Keratinocyte (primary cell): Measurements from ENCODE around the gene DPYD. TPM values are rescaled to one million over a fixed set of nuclear protein-coding genes. Genes with fewer than 3 reads are reported as not detected.

Experiments used
- DNase-seq: peaks from one replicate; pipeline ENCODE4 v3.0.0-alpha.2; 2011; ENCODE audit warnings: low read depth, missing footprints, low spot score
- FAIRE-seq: peaks from 2 replicates; lab custom pipeline; 2011; peaks lifted over from hg19 to GRCh38; lab: Jason Lieb, UNC
- H2AFZ ChIP-seq: 2 replicates; pipeline ENCODE4 v1.6.0; 2012; ENCODE audit warnings: low read length, control low read depth, inconsistent platforms; ENCODE audit not compliant: control insufficient read depth
- H3K27ac ChIP-seq: 2 replicates; pipeline ENCODE4 v1.5.1; 2011; ENCODE audit warnings: low read length; ENCODE audit not compliant: control insufficient read depth, insufficient read depth
- H3K27me3 ChIP-seq: 3 replicates; pipeline ENCODE4 v1.6.0; 2011; ENCODE audit warnings: low read length; ENCODE audit not compliant: control insufficient read depth, insufficient read depth; ENCODE audit errors: extremely low read depth
- H3K36me3 ChIP-seq, 2 experiments: 2 replicates in 1 of 2; 3 replicates in 1 of 2; pipeline ENCODE4 v1.5.1; 2011; ENCODE audit warnings: low read length in 2 of 2, mild to moderate bottlenecking in 1 of 2; ENCODE audit not compliant: control insufficient read depth in 2 of 2, insufficient read depth in 2 of 2; ENCODE audit errors: extremely low read depth in 1 of 2
- H3K4me1 ChIP-seq: 3 replicates; pipeline ENCODE4 v1.5.1; 2011; ENCODE audit warnings: low read length; ENCODE audit not compliant: control insufficient read depth, insufficient read depth; ENCODE audit errors: extremely low read depth
- H3K4me2 ChIP-seq: 3 replicates; pipeline ENCODE4 v1.6.0; 2011; ENCODE audit warnings: low read depth, low read length; ENCODE audit not compliant: control insufficient read depth, insufficient read depth; ENCODE audit errors: extremely low read depth
- H3K4me3 ChIP-seq, 3 experiments: fragments of 200-600 bp in 1 of 3; sonication (generic) in 1 of 3; 2 replicates in 2 of 3; 3 replicates in 1 of 3; pipeline ENCODE4 v1.5.1; 2011 to 2016; ENCODE audit warnings: low read length in 3 of 3, mild to moderate bottlenecking in 3 of 3, control low read depth in 2 of 3, inconsistent platforms in 1 of 3, low read depth in 1 of 3, mixed read lengths in 1 of 3, mixed run types in 1 of 3, moderate library complexity in 1 of 3; ENCODE audit not compliant: control insufficient read depth in 2 of 3, insufficient read depth in 2 of 3; ENCODE audit errors: extremely low read depth in 1 of 3
- H3K79me2 ChIP-seq: 2 replicates; pipeline ENCODE4 v1.6.0; 2012; ENCODE audit warnings: low read length; ENCODE audit not compliant: control insufficient read depth, insufficient read depth
- H3K9ac ChIP-seq: 3 replicates; pipeline ENCODE4 v1.6.0; 2011; ENCODE audit warnings: low read length; ENCODE audit not compliant: control insufficient read depth, insufficient read depth; ENCODE audit errors: extremely low read depth
- H3K9me1 ChIP-seq: 3 replicates; pipeline ENCODE4 v1.6.0; 2011; ENCODE audit warnings: low read length; ENCODE audit not compliant: control insufficient read depth, insufficient read depth; ENCODE audit errors: extremely low read depth
- H3K9me3 ChIP-seq: 2 replicates; pipeline ENCODE4 v1.5.1; 2012; ENCODE audit warnings: low read depth, low read length; ENCODE audit not compliant: control insufficient read depth
- H4K20me1 ChIP-seq: 3 replicates; pipeline ENCODE4 v1.6.0; 2011; ENCODE audit warnings: low read length; ENCODE audit not compliant: control insufficient read depth, insufficient read depth; ENCODE audit errors: extremely low read depth
- CTCF ChIP-seq, 3 experiments: IDR thresholded peaks in 1 of 3; conservative IDR thresholded peaks in 1 of 3; optimal IDR thresholded peaks in 1 of 3; 2 replicates in 2 of 3; 3 replicates in 1 of 3; pipeline versions ENCODE3 to v1.5.1; 2011; ENCODE audit warnings: low read length in 3 of 3, mild to moderate bottlenecking in 3 of 3, moderate library complexity in 2 of 3, control low read depth in 1 of 3, inconsistent platforms in 1 of 3; ENCODE audit not compliant: insufficient read depth in 2 of 3; ENCODE audit errors: extremely low read depth in 1 of 3
- EZH2 ChIP-seq: IDR thresholded peaks from one replicate; pipeline ENCODE4 v1.6.1; 2012; ENCODE audit warnings: inconsistent platforms, mild to moderate bottlenecking, low read length, moderate library complexity
- dilution Hi-C: fragments of 300-500 bp; cut with MboI; formaldehyde crosslinking; loops from one replicate; pipeline ENCODE4 v1.7.0; 2020; ENCODE audit warnings: low sequenced_read_pairs; ENCODE audit not compliant: extremely low pct_ligation_motif_present
- polyA plus RNA-seq, 5 experiments: library from polyadenylated mRNA; depleted of rRNA in 3 of 5; stranded (reverse) in 3 of 5; stranded (forward) in 1 of 5; unstranded in 1 of 5; fragments of >200 nt; gene quantifications; 1 replicate in 1 of 5; 2 replicates in 3 of 5; 3 replicates in 1 of 5; pipeline versions ENCODE4 v1.2.1 to v1.2.3, GENCODE V29; 2011 to 2012; ENCODE audit warnings: missing spikeins in 2 of 5, low read depth in 1 of 5, low replicate concordance in 1 of 5

The DPYD gene
- polyA plus RNA-seq, 1 donor (not counting 4 experiments of a cell fraction or from before 2014, with no cell fraction given) = 1.9 TPM

- Histone ChIP-seq H3K27me3 (no peaks in the 10 kb centered on the region), H3K9me3 (peaks cover 2% of the 10 kb centered on the region), H3K9me1 (no peaks in the 10 kb centered on the region), H4K20me1 (no peaks in the 10 kb centered on the region), H3K9ac (no peak overlapping the region), H3K36me3 (no peaks in the 10 kb centered on the region), H2AFZ (no peak overlapping the region), H3K27ac (no peak overlapping the region), H3K4me3 (no peak overlapping the region), H3K4me2 (no peak overlapping the region), H3K4me1 (peaks cover 10% of the 10 kb centered on the region), H3K79me2 (no peaks in the 10 kb centered on the region)
- TF ChIP-seq EZH2 = no peak
- no peak for TF ChIP-seq CTCF (optimal IDR thresholded peaks at IDR 0.05 in 1 of 3, IDR thresholded peaks at IDR 0.05 in 1 of 3, conservative IDR thresholded peaks at IDR 0.05 in 1 of 3; ENCODE audit: extremely low read depth in 1 of 3, insufficient read depth in 2 of 3, low read length in 3 of 3)
- DNase-seq (no peak), FAIRE-seq (no peak)
- dilution Hi-C loops = no loop called here
These were observed 75.0 kb downstream of the DPYD start for GRCh38 chr1:97845805-97846204.

GRCh38 chr1:97844552-97845089 is 76.2 kb downstream of the DPYD start:
- FAIRE-seq = no peak
- Histone ChIP-seq H3K27me3 (no peaks in the 10 kb centered on the region), H3K79me2 (no peaks in the 10 kb centered on the region)

More at GRCh38 chr1:97844552-97845089, 76.2 kb downstream of the DPYD start:
- no peak for DNase-seq
- no peak overlapping the region for H3K4me3 ChIP-seq
- no peaks in the 10 kb centered on the region for H3K36me3 ChIP-seq
- no peak overlapping the region for H3K27ac ChIP-seq
- no peaks in the 10 kb centered on the region for H3K9me1 ChIP-seq
- H3K4me1 ChIP-seq = peaks cover 6% of the 10 kb centered on the region
- no peak overlapping the region for H3K4me2 ChIP-seq
- no peaks in the 10 kb centered on the region for H4K20me1 ChIP-seq
- TF ChIP-seq CTCF (optimal IDR thresholded peaks at IDR 0.05 in 1 of 3, IDR thresholded peaks at IDR 0.05 in 1 of 3, conservative IDR thresholded peaks at IDR 0.05 in 1 of 3; ENCODE audit: extremely low read depth in 1 of 3, insufficient read depth in 2 of 3, low read length in 3 of 3) = no peak
- no peak for TF ChIP-seq EZH2
- H2AFZ ChIP-seq = no peak overlapping the region
- peaks cover 2% of the 10 kb centered on the region for H3K9me3 ChIP-seq
- dilution Hi-C loops = no loop called here
- H3K9ac ChIP-seq = no peak overlapping the region
